ENCODE data around the gene PPP2R2B. TPM values are rescaled to one million over a fixed set of nuclear protein-coding genes. Genes with fewer than 3 reads are reported as not detected.

The PPP2R2B gene
- total RNA-seq, 1 experiment from 2014 or later = 20.3 TPM

DNA sequence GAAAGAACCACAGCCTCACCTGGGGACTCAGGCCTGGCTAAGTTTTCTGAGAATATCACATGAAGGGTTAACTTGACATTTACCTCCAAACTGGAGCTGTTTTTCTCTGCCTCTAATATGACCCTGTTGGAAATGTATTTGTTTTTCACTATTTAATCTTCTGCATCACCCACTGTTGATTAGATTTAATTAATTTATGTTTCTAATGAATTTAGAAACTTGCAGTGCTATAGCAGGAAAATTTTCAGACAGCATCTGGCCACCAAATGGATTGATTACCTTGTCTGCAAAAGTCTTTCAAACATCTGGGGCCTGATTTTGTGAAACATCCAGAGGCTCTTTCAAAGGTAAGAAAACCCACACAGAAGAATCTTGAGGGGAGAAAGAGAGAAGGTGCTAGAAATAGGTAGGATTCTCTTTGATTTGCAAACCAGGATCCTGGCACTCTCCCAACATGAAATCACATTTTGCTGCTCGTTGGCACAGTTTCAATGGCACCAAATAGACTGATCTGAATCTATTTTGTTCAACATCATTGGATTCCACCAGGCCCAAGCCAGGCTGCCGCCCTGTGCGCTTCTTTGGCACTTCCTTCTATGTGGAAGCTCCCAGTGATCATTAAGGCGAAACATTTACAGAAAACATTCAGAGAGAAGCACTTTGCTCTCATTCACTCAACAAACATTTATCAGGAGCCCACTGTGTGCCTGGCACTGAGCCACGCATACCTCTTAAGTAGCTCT lies 157.3 kb downstream of the PPP2R2B start (continued):
- TF ChIP-seq ZBTB43 (CRISPR knock-in tag; IDR thresholded peaks at IDR 0.05) = no peak
- TF ChIP-seq ATF1 (CRISPR knock-in tag; IDR thresholded peaks at IDR 0.05) = no peak
- no peak for TF ChIP-seq ZNF121 (CRISPR knock-in tag; IDR thresholded peaks at IDR 0.05)
- TF ChIP-seq, protein P1, sequence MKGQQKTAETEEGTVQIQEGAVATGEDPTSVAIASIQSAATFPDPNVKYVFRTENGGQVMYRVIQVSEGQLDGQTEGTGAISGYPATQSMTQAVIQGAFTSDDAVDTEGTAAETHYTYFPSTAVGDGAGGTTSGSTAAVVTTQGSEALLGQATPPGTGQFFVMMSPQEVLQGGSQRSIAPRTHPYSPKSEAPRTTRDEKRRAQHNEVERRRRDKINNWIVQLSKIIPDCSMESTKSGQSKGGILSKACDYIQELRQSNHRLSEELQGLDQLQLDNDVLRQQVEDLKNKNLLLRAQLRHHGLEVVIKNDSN (CRISPR knock-in tag; IDR thresholded peaks at IDR 0.05) = no peak
- no peak for TF ChIP-seq ZNF396 (CRISPR knock-in tag; IDR thresholded peaks at IDR 0.05; ENCODE audit: borderline replicate concordance)

GRCh38 chr5:146720107-146720506 lies 158.4 kb downstream of the PPP2R2B start:
- CTCF ChIA-PET = interaction anchor here (1.1 kb wide), 1 partner anchor 181 kb away, joined by 3 read pairs; no protein-coding TSS in a partner anchor
- no peak overlapping the region for H3K27ac Mint-ChIP-seq
- no peaks in the 10 kb centered on the region for H3K9me3 Mint-ChIP-seq
- 0 out of 2 replicates have a peak, but pooled peaks cover 2% of the 10 kb centered on the region for H3K4me1 Mint-ChIP-seq
- TF ChIP-seq, protein P2, sequence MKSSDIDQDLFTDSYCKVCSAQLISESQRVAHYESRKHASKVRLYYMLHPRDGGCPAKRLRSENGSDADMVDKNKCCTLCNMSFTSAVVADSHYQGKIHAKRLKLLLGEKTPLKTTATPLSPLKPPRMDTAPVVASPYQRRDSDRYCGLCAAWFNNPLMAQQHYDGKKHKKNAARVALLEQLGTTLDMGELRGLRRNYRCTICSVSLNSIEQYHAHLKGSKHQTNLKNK (CRISPR knock-in tag; IDR thresholded peaks at IDR 0.05) = no peak
- TF ChIP-seq ZNF317 (CRISPR knock-in tag; IDR thresholded peaks at IDR 0.05; ENCODE audit: borderline replicate concordance, low read depth) (no peak), KAT7 (CRISPR knock-in tag; IDR thresholded peaks at IDR 0.05; ENCODE audit: borderline replicate concordance) (no peak), ZNF532 (CRISPR knock-in tag; IDR thresholded peaks at IDR 0.05; ENCODE audit: borderline replicate concordance) (no peak), ZNF671 (CRISPR knock-in tag; IDR thresholded peaks at IDR 0.05) (no peak), NR2C2 (CRISPR knock-in tag; IDR thresholded peaks at IDR 0.05) (no peak), JAZF1 (CRISPR knock-in tag; IDR thresholded peaks at IDR 0.05) (no peak), NFATC4 (CRISPR knock-in tag; IDR thresholded peaks at IDR 0.05) (no peak), PRDM15 (CRISPR knock-in tag; IDR thresholded peaks at IDR 0.05) (no peak), ETV6 (CRISPR knock-in tag; IDR thresholded peaks at IDR 0.05) (no peak), MYBL2 (CRISPR knock-in tag; IDR thresholded peaks at IDR 0.05) (no peak), MXD4 (CRISPR knock-in tag; IDR thresholded peaks at IDR 0.05; ENCODE audit: borderline replicate concordance) (no peak), TEAD4 (CRISPR knock-in tag; IDR thresholded peaks at IDR 0.05) (no peak), GABPB1 (CRISPR knock-in tag; IDR thresholded peaks at IDR 0.05) (no peak), E2F5 (CRISPR knock-in tag; IDR thresholded peaks at IDR 0.05) (no peak)
- TF ChIP-seq, protein P3, sequence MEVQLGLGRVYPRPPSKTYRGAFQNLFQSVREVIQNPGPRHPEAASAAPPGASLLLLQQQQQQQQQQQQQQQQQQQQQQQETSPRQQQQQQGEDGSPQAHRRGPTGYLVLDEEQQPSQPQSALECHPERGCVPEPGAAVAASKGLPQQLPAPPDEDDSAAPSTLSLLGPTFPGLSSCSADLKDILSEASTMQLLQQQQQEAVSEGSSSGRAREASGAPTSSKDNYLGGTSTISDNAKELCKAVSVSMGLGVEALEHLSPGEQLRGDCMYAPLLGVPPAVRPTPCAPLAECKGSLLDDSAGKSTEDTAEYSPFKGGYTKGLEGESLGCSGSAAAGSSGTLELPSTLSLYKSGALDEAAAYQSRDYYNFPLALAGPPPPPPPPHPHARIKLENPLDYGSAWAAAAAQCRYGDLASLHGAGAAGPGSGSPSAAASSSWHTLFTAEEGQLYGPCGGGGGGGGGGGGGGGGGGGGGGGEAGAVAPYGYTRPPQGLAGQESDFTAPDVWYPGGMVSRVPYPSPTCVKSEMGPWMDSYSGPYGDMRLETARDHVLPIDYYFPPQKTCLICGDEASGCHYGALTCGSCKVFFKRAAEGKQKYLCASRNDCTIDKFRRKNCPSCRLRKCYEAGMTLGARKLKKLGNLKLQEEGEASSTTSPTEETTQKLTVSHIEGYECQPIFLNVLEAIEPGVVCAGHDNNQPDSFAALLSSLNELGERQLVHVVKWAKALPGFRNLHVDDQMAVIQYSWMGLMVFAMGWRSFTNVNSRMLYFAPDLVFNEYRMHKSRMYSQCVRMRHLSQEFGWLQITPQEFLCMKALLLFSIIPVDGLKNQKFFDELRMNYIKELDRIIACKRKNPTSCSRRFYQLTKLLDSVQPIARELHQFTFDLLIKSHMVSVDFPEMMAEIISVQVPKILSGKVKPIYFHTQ (CRISPR knock-in tag; IDR thresholded peaks at IDR 0.05) = no peak
- no peak for DNase-seq (ENCODE audit: low spot score)
- H3K27me3 Mint-ChIP-seq (ENCODE audit: low read depth) = no peaks in the 10 kb centered on the region
- no peak overlapping the region for H3K4me3 Mint-ChIP-seq
- POLR2A ChIA-PET = no interaction called here
- H3K36me3 Mint-ChIP-seq = no peaks in the 10 kb centered on the region
- ATAC-seq = no peak
